ENCODE measurements around the gene NUF2. TPM values are rescaled to one million over a fixed set of nuclear protein-coding genes. Genes with fewer than 3 reads are reported as not detected.

The NUF2 gene
- total RNA-seq, 1 donor from 2014 or later: 19.6 TPM

DNA sequence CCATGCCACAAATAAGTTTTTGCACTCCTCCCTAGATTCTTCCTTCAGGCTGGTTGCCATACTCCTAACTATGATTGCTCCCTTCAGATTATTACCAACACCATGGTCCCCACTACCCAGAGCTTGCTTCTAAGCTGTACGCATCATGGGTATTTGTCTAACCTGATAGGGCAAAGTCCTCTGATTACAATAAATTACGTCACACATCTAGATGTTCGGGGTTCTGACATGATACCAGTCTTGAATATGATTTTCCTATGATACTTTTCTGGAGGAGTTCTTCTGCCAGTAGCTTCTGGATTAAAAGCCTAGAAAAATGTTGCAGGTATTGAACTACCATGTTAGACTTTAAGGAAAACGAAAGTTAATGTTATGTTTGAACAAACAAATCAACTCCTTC is 67.2 kb downstream of the NUF2 start:
- Mint-ChIP-seq H3K4me1 (ENCODE audit: low read depth) (no peaks in the 10 kb centered on the region), H3K36me3 (ENCODE audit: insufficient read depth) (no peaks in the 10 kb centered on the region), H3K27me3 (peaks cover 3% of the 10 kb centered on the region), H3K9me3 (ENCODE audit: low read depth) (no peaks in the 10 kb centered on the region), H3K4me3 (ENCODE audit: low read depth) (no peak overlapping the region), H3K27ac (no peak overlapping the region)
- TF ChIP-seq CTCF (IDR thresholded peaks at IDR 0.05; ENCODE audit: unreplicated experiment): no peak
- DNase-seq (ENCODE audit: low spot score, unreplicated experiment): no peak

DNA sequence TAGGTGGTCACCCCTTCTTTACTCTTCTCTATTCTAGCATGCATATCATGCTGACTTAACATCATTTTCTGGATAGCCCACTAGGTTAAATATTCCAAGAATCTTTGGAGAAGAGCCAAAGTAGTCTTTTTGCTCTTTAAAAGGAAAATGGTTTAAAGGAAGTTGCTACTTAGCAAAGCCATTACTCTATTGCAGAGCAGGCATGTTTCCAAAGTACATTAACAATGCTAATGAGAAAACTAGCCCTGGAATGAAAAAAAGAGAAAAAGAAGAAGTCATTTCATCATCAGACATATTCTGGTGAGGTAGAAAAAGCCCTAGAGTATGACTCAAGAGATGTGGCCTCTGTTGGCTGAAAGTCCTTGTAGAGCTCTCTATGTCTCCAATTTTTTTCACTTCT is 74.0 kb downstream of the NUF2 start:
- no peak for DNase-seq (ENCODE audit: low spot score, unreplicated experiment)
- no peak for TF ChIP-seq CTCF (IDR thresholded peaks at IDR 0.05; ENCODE audit: unreplicated experiment)
- H3K27ac Mint-ChIP-seq: no peak overlapping the region
- peaks cover 4% of the 10 kb centered on the region for H3K27me3 Mint-ChIP-seq
- H3K4me3 Mint-ChIP-seq (ENCODE audit: low read depth): no peak overlapping the region
- no peaks in the 10 kb centered on the region for H3K36me3 Mint-ChIP-seq (ENCODE audit: insufficient read depth)
- H3K4me1 Mint-ChIP-seq (ENCODE audit: low read depth): no peaks in the 10 kb centered on the region
- H3K9me3 Mint-ChIP-seq (ENCODE audit: low read depth): peaks cover 3% of the 10 kb centered on the region

GRCh38 chr1:163397451-163398200 is 75.9 kb downstream of the NUF2 start:
- Mint-ChIP-seq H3K27me3 (peaks cover 4% of the 10 kb centered on the region), H3K36me3 (ENCODE audit: insufficient read depth) (no peaks in the 10 kb centered on the region), H3K27ac (no peak overlapping the region), H3K9me3 (ENCODE audit: low read depth) (peaks cover 3% of the 10 kb centered on the region), H3K4me3 (ENCODE audit: low read depth) (no peak overlapping the region), H3K4me1 (ENCODE audit: low read depth) (no peaks in the 10 kb centered on the region)
- no peak for DNase-seq (ENCODE audit: low spot score, unreplicated experiment)
- TF ChIP-seq CTCF (IDR thresholded peaks at IDR 0.05; ENCODE audit: unreplicated experiment): no peak

DNA sequence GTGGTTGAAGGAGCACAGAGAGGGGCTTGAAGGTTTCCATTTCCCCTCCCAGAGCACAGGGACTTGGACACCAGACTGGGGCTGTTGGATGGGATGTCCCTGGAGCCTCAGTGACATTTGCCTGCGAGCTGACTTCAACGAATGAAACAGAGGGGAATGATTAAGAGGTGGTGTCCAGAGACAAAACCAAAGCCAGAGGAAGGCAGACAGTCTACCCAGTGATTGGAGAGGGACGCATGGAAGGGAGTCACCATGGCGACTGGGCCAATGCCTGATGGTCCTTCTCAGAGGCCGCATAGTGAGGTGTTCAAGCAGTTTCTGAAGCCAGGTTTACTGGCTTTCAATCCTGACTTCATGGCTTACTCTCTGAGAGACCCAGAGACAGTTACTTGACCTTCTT is 77.2 kb downstream of the NUF2 start:
- Mint-ChIP-seq H3K36me3 (ENCODE audit: insufficient read depth) (no peaks in the 10 kb centered on the region), H3K4me3 (ENCODE audit: low read depth) (no peak overlapping the region), H3K27me3 (peaks cover 4% of the 10 kb centered on the region), H3K4me1 (ENCODE audit: low read depth) (no peaks in the 10 kb centered on the region), H3K9me3 (ENCODE audit: low read depth) (peaks cover 3% of the 10 kb centered on the region), H3K27ac (no peak overlapping the region)
- no peak for TF ChIP-seq CTCF (IDR thresholded peaks at IDR 0.05; ENCODE audit: unreplicated experiment)
- no peak for DNase-seq (ENCODE audit: low spot score, unreplicated experiment)

DNA sequence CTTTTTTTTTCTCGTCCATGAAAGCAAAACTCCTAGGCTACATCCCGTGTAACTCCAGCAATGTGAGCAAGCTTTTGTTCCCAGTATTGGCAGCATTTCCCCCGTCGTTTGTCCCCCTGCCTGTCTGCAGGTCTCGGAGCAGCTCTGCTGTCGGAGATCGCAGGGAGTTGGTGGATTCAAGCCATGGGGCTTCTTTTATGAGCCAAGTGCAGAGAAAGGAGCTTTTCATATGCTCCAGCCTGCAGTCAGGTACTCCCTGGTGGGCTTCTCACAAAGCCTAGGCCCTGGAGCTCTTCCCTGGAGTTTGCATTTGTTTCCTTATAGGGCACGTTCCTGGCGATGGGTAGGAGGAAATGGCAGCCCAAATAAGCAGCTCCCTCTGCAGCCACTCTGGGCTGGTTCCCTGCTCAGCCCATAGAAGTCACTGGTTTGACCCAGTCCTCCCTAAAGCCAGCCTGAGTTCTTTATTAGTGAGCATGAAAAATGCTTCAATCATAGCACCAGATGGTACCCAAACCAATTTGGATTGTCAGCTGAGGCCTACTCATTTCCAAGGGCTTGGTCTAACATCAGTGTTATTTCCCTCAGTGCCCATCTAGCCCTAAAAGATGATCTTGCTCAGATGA is 78.3 kb downstream of the NUF2 start:
- no peak overlapping the region for H3K4me3 Mint-ChIP-seq (ENCODE audit: low read depth)
- peaks cover 4% of the 10 kb centered on the region for H3K27me3 Mint-ChIP-seq
- no peak overlapping the region for H3K27ac Mint-ChIP-seq
- H3K4me1 Mint-ChIP-seq (ENCODE audit: low read depth): no peaks in the 10 kb centered on the region
- H3K9me3 Mint-ChIP-seq (ENCODE audit: low read depth): peaks cover 3% of the 10 kb centered on the region
- H3K36me3 Mint-ChIP-seq (ENCODE audit: insufficient read depth): no peaks in the 10 kb centered on the region
- no peak for DNase-seq (ENCODE audit: low spot score, unreplicated experiment)
- no peak for TF ChIP-seq CTCF (IDR thresholded peaks at IDR 0.05; ENCODE audit: unreplicated experiment)
